NT2/D1 (cell line): ENCODE data around the gene PKN2.

Source experiments
- SUZ12 ChIP-seq: IDR thresholded peaks from 2 replicates; pipeline ENCODE4 v1.6.1; 2011; ENCODE audit not compliant: insufficient read length, insufficient read depth; ENCODE audit errors: extremely low read depth
- YY1 ChIP-seq: IDR thresholded peaks from 2 replicates; pipeline ENCODE4 v1.6.1; 2011; ENCODE audit not compliant: insufficient read length, insufficient read depth

DNA sequence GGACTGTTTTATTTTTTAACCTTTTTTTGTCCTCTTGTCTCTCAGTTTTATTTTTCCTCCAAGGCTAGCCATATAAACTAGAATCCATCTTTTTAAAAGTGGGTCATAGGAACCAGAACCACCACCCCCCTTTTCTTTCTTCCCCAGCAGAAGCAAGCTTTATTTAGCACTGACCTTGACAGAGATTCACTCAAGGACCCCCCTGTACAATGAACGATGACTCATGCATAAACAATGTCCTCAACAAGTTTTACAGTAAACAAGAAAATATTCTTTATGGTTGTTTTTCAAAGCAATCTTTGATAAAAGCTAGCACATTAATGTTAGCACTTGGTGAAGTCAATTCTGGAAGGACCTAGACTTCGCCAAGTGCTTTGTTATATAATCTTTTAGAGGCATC lies 14.1 kb downstream of the PKN2 start:
- no peak for TF ChIP-seq YY1
- TF ChIP-seq SUZ12: no peak
